HEK293T (cell line): Measurements from ENCODE around the gene NARS2.
A peak's percentile ranks its signal among the peaks of the same experiment; 100 is the strongest.
"Not testable (repeated sequence)": the region's sequence is repeated elsewhere in the genome, so short reads cannot be mapped to it uniquely, and the experiment has no call there.

Experiments
- CTCF ChIA-PET: fragments of 350-600 bp; formaldehyde crosslinking; extraction: SDS; loops from one replicate; lab custom pipeline; 2021; ENCODE audit warnings: antibody characterized with exemption, inconsistent platforms; lab: Yijun Ruan, JAX
- POLR2A ChIA-PET: fragments of 350-600 bp; formaldehyde crosslinking; extraction: SDS; loops from one replicate; lab custom pipeline; 2020; ENCODE audit warnings: antibody characterized with exemption, inconsistent platforms; lab: Yijun Ruan, JAX
- DNase-seq: peaks from one replicate; pipeline ENCODE4 v3.0.0; 2012; ENCODE audit warnings: mixed read lengths; ENCODE audit errors: extremely low spot score
- ARNT ChIP-seq: fragments of 450-650 bp; IDR thresholded peaks from 2 replicates; pipeline ENCODE4 v1.6.1; 2017; ENCODE audit warnings: mild to moderate bottlenecking
- BHLHE40 ChIP-seq: fragments of 450-650 bp; IDR thresholded peaks from 2 replicates; pipeline ENCODE4 v1.6.1; 2016; ENCODE audit warnings: mild to moderate bottlenecking, moderate library complexity, borderline replicate concordance
- CTBP1 ChIP-seq: fragments of 450-650 bp; IDR thresholded peaks from 2 replicates; pipeline ENCODE4 v1.6.1; 2016; ENCODE audit warnings: borderline replicate concordance
- ELF4 ChIP-seq: fragments of 450-650 bp; IDR thresholded peaks from 2 replicates; pipeline ENCODE4 v1.6.1; 2017; ENCODE audit warnings: antibody characterized with exemption
- FOXA1 ChIP-seq: fragments of 450-650 bp; IDR thresholded peaks from 2 replicates; pipeline ENCODE4 v1.6.1; 2016; ENCODE audit warnings: mild to moderate bottlenecking
- FOXK2 ChIP-seq: fragments of 450-650 bp; IDR thresholded peaks from 2 replicates; pipeline ENCODE4 v1.6.1; 2016; ENCODE audit warnings: mild to moderate bottlenecking
- FOXM1 ChIP-seq: fragments of 450-650 bp; IDR thresholded peaks from 2 replicates; pipeline ENCODE4 v1.6.1; 2017; ENCODE audit warnings: mild to moderate bottlenecking, borderline replicate concordance
- HDGF ChIP-seq: fragments of 450-650 bp; IDR thresholded peaks from 2 replicates; pipeline ENCODE4 v1.6.1; 2017; ENCODE audit warnings: antibody characterized with exemption, borderline replicate concordance
- L3MBTL2 ChIP-seq: fragments of 450-650 bp; conservative IDR thresholded peaks from 2 replicates; pipeline ENCODE4 v1.6.1; 2016; ENCODE audit warnings: mild to moderate bottlenecking
- LEF1 ChIP-seq: fragments of 450-650 bp; IDR thresholded peaks from 2 replicates; pipeline ENCODE4 v1.6.1; 2017; ENCODE audit warnings: mild to moderate bottlenecking, borderline replicate concordance
- NFRKB ChIP-seq: fragments of 450-650 bp; IDR thresholded peaks from 2 replicates; pipeline ENCODE4 v1.6.1; 2016; ENCODE audit warnings: mild to moderate bottlenecking, moderate library complexity
- PKNOX1 ChIP-seq: fragments of 450-650 bp; IDR thresholded peaks from 2 replicates; pipeline ENCODE4 v1.6.1; 2016
- SP1 ChIP-seq: fragments of 450-650 bp; IDR thresholded peaks from 2 replicates; pipeline ENCODE4 v1.6.1; 2017
- SUZ12 ChIP-seq: fragments of 450-650 bp; IDR thresholded peaks from 2 replicates; pipeline ENCODE4 v1.6.1; 2016; ENCODE audit warnings: mild to moderate bottlenecking
- TARDBP ChIP-seq: fragments of 450-650 bp; IDR thresholded peaks from 2 replicates; pipeline ENCODE4 v1.6.1; 2016
- ZNF384 ChIP-seq: fragments of 450-650 bp; IDR thresholded peaks from 2 replicates; pipeline ENCODE4 v1.6.1; 2016

Gene NARS2

GRCh38 chr11:78574386-78575381 lies at the start of gene NARS2:
NARS2 (minus strand) TSS chr11:78574864; CDS start chr11:78574488, 376 bp downstream.
- ChIA-PET CTCF (interaction anchor here (0.6 to 2.4 kb wide), 4 partner anchors 9 to 916 kb away, joined by 3 to 22 read pairs (median 4); no protein-coding TSS in a partner anchor), POLR2A (interaction anchor here (0.6 to 2.9 kb wide), 12 partner anchors 9 to 988 kb away, joined by 3 to 23 read pairs (median 4); partner anchors contain the start of genes ALG8, GAB2, KCTD21 and USP35)
- TF ChIP-seq PKNOX1 (no peak), SP1 (no peak), LEF1 (no peak), FOXK2 (peak; percentile 61; the same call in 1 of the 2 replicates), FOXM1 (no peak), L3MBTL2 (peak; percentile 78)
- peak; percentile 97 for DNase-seq

- DNase-seq = no peak
- TF ChIP-seq SP1 = no peak
- no peak for TF ChIP-seq HDGF
- TF ChIP-seq ZNF384 = no peak
- ChIA-PET CTCF (no interaction called here), POLR2A (no interaction called here)
Observed at GRCh38 chr11:78622666-78623065, 48.0 kb upstream of the NARS2 start.

- no peak for DNase-seq
- ChIA-PET CTCF (no interaction called here), POLR2A (no interaction called here)
- TF ChIP-seq SUZ12 = no peak
Observed at GRCh38 chr11:78620159-78620558, 45.5 kb upstream of the NARS2 start.

- ChIA-PET POLR2A (no interaction called here), CTCF (no interaction called here)
- no peak for DNase-seq
- TF ChIP-seq ARNT (no peak), ELF4 (no peak), PKNOX1 (no peak), ZNF384 (no peak), FOXM1 (no peak), SUZ12 (no peak), FOXA1 (no peak), TARDBP (no peak), L3MBTL2 (no peak), LEF1 (no peak), NFRKB (no peak), SP1 (no peak), HDGF (no peak), FOXK2 (no peak), CTBP1 (no peak), BHLHE40 (no peak)
Observed at GRCh38 chr11:78615724-78616123, 41.1 kb upstream of the NARS2 start.

GRCh38 chr11:78613378-78613813 lies 38.7 kb upstream of the NARS2 start:
- no peak for DNase-seq
- TF ChIP-seq SP1 (no peak), FOXK2 (no peak), FOXM1 (no peak), CTBP1 (no peak), FOXA1 (no peak), BHLHE40 (no peak)
- ChIA-PET CTCF (no interaction called here), POLR2A (no interaction called here)

- DNase-seq = no peak
- ChIA-PET POLR2A (no interaction called here), CTCF (no interaction called here)
- no peak for TF ChIP-seq FOXA1
- no peak for TF ChIP-seq NFRKB
- TF ChIP-seq LEF1 = no peak
- no peak for TF ChIP-seq FOXK2
- TF ChIP-seq CTBP1 = no peak
- TF ChIP-seq ELF4 = no peak
- no peak for TF ChIP-seq SUZ12
- no peak for TF ChIP-seq HDGF
Observed at GRCh38 chr11:78612721-78613377, 38.2 kb upstream of the NARS2 start.

- DNase-seq, POLR2A ChIA-PET: not testable (repeated sequence)
- CTCF ChIA-PET = interaction anchor here (0.5 kb wide), 1 partner anchor 1098 kb away, joined by 3 read pairs; no protein-coding TSS in a partner anchor
Observed at GRCh38 chr11:78609321-78609720, 34.7 kb upstream of the NARS2 start.
